GM12878 (cell line): ENCODE data around the gene ZNF444. TPM values are rescaled to one million over a fixed set of nuclear protein-coding genes. Genes with fewer than 3 reads are reported as not detected.

Source experiments
- BACH1 ChIP-seq: fragments of 450-650 bp; IDR thresholded peaks from 2 replicates; pipeline ENCODE4 v1.6.1; 2017; ENCODE audit warnings: mild to moderate bottlenecking, borderline replicate concordance
- HCFC1 ChIP-seq: fragments of 150-350 bp; IDR thresholded peaks from 2 replicates; pipeline ENCODE4 v1.6.1; 2014; ENCODE audit warnings: low read length
- HSF1 ChIP-seq: fragments of 150-350 bp; IDR thresholded peaks from 2 replicates; pipeline ENCODE4 v1.6.1; 2014; ENCODE audit warnings: mild to moderate bottlenecking, low read depth, low read length
- JUND ChIP-seq: IDR thresholded peaks from 2 replicates; pipeline ENCODE4 v1.6.1; 2012; ENCODE audit warnings: low read depth, mild to moderate bottlenecking, low read length, improper control_type of control experiment, moderate library complexity
- ZBTB11 ChIP-seq: fragments of 450-650 bp; formaldehyde crosslinking; IDR thresholded peaks from 2 replicates; pipeline ENCODE4 v1.5.0; 2022; ENCODE audit warnings: mild to moderate bottlenecking, missing genetic modification characterization
- ZBTB4 ChIP-seq: fragments of 450-650 bp; formaldehyde crosslinking; IDR thresholded peaks from 2 replicates; pipeline ENCODE4 v1.4.0; 2022; ENCODE audit warnings: mild to moderate bottlenecking, moderate library complexity
- polyA plus RNA-seq, 11 experiments: library from polyadenylated mRNA; depleted of rRNA in 4 of 11; unstranded in 6 of 11; stranded (reverse) in 5 of 11; fragments of >200 nt; fragmentation: Nextera tagmentation in 4 of 11; fragmentation: Illumina TruSeq in 1 of 11; extraction: Ambion mirVana in 4 of 11; extraction: Trizol in 1 of 11; gene quantifications; 1 replicate in 1 of 11; 2 replicates in 10 of 11; pipeline versions ENCODE4 v1.2.1 to v1.2.3, GENCODE V29; 2011 to 2016; ENCODE audit warnings: inconsistent platforms in 2 of 11, missing spikeins in 2 of 11, low read depth in 1 of 11
- total RNA-seq, 4 experiments: library from RNA; depleted of rRNA in 3 of 4; stranded (reverse); fragments of >200 nt in 3 of 4; fragmentation: Illumina TruSeq in 1 of 4; extraction: Trizol in 1 of 4; gene quantifications; 2 replicates each; pipeline versions ENCODE4 v1.2.1 to v1.2.3, GENCODE V29; 2013 to 2021

ZNF444 gene
- total and polyA plus RNA-seq, 10 of the 15 experiments (the other 5 are each of a cell fraction or from before 2014, with no cell fraction given), result 0.45 to 28.2 (median 11.6) TPM

- TF ChIP-seq HSF1 (no peak), BACH1 (no peak), JUND (no peak), ZBTB11 (CRISPR knock-in tag) (no peak), HCFC1 (no peak), ZBTB4 (no peak)
These were observed 11.6 kb downstream of the ZNF444 start (continued) for GRCh38 chr19:56152644-56153043.
